Pancreas (tissue), 10 donors: ENCODE data around the gene ATP1A1. TPM values are rescaled to one million over a fixed set of nuclear protein-coding genes. Genes with fewer than 3 reads are reported as not detected.

Source experiments
- ATAC-seq, 4 donors: fragments of 200-7000 bp; cut with Tn5 transposase; one replicate each; pipeline versions ENCODE4 v1.8.0 to v1.9.1; 2020; ENCODE audit warnings: mild to moderate bottlenecking in 4 of 4, moderate library complexity in 4 of 4
- DNase-seq, 6 donors: peaks; one replicate each; pipeline ENCODE4 v3.0.0-alpha.2; 2020
- FAIRE-seq: peaks from 2 replicates; lab custom pipeline; 2012; peaks lifted over from hg19 to GRCh38; lab: Jason Lieb, UNC
- H3K27ac ChIP-seq, 4 donors: fragments of 200-600 bp; sonication (generic); 1 replicate in 3 of 4; 2 replicates in 1 of 4; pipeline versions ENCODE4 v1.5.0 to v1.8.0; 2020
- H3K27me3 ChIP-seq, 4 donors: fragments of 200-600 bp; one replicate each; pipeline ENCODE4 v1.8.0; 2021
- H3K36me3 ChIP-seq, 3 donors: fragments of 200-600 bp; sonication (generic) in 1 of 3; one replicate each; pipeline versions ENCODE4 v1.5.0 to v1.8.0; 2020 to 2021
- H3K4me1 ChIP-seq, 3 donors: fragments of 200-600 bp; one replicate each; pipeline ENCODE4 v1.8.0; 2021
- H3K4me3 ChIP-seq, 4 donors: fragments of 200-600 bp; sonication (generic) in 2 of 4; one replicate each; pipeline versions ENCODE4 v1.5.0 to v1.8.0; 2020 to 2021
- H3K9me3 ChIP-seq, 4 donors: fragments of 200-600 bp; one replicate each; pipeline ENCODE4 v1.8.0; 2021
- CTCF ChIP-seq, 4 donors: fragments of 200-600 bp; sonication (generic) in 3 of 4; IDR thresholded peaks; one replicate each; pipeline versions ENCODE4 v1.5.0 to v1.8.0; 2021; ENCODE audit warnings: antibody characterized with exemption in 4 of 4
- WGBS, 2 donors: extraction: QIAGEN DNeasy Blood & Tissue Kit; methylation state at CpG; one replicate each; pipeline ENCODE4 v1.1.7; 2013; 5-methylcytosine and 5-hydroxymethylcytosine counted together
- intact Hi-C, 3 donors: fragments of 100-400 bp; cut with DNase I; formaldehyde crosslinking; loops; one replicate each; pipeline versions ENCODE4 v1.11.1 to v1.14.2; 2022
- polyA plus RNA-seq, 2 donors: library from polyadenylated mRNA; stranded (reverse); fragments of 200-250 nt; gene quantifications; one replicate each; pipeline ENCODE4 v1.2.3, GENCODE V29; 2013
- total RNA-seq, 6 donors: library from RNA; stranded (reverse); fragmentation: NEBNext Ultra II Directional in 4 of 6; extraction: Animal tissue kit (Norgen Biotek cat#: 25700) in 4 of 6; gene quantifications; one replicate each; pipeline versions ENCODE4 v1.2.1 to v1.2.4, GENCODE V29; 2021 to 2023
- donor health status: healthy with polysubstance abuse.
- donor health status: DM: no; HTN: no; CAD: no; lungs with moderate emphysema.
- donor health status: DM: no; HTN: no; CAD: no.
- donor health status: control.
- donor health status: control.
- donor health status: Bipolar disorder and iron deficiency.
- donor health status: DM: yes; HTN: yes; CAD: no.
- donor health status: DM: no; HTN: no; CAD: no.
- donor health status: DM: no; HTN: no; CAD: no.
- donor health status: DM: yes; HTN: yes; CAD: no.

The ATP1A1 gene
- total and polyA plus RNA-seq, 8 donors, result 226 to 735 (median 490) TPM

DNA sequence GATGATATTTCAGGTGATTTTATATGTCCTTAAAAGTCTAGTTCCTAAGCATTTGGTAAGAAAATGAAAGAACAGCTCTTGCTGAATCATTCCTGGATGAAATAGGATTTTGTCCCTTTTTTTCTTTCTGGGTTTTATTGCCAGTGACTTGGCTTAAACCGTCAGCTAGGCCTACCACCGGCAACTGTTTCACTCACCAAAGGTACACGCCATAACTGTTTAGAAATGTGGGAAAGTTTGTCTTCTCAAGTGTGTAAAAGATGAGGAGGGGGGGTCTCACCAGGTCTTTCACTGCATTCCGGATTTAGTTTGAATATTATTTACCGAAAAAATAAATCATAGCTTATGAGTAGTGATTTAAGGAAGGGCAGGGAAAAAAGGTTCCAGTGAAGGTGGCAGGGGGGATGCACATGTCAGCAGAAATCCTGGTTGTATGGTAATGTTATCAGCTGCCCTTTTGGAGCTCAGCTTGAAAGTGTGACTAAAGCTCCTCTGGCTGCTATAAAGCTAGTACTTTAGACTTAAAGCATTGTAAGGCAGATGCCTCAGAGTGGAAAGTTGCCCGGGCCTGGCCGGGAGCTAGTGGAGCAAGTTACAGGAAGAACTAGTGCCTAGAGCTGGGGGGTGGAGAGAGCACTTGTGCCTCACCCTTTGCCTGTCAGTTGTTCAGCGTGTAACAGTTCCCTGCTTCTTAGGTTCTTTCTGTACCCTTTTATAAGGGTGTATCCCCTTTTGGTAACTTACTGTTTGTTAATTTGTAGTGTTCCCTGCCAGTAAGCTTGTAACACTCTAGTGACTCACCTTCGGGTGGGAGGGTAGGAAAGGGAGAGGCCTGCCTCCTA lies 3.1 kb downstream of the ATP1A1 start:
- intact Hi-C loops, result loop anchor here in 2 of 3 donors (10.0 kb wide), 2 partner anchors 61 to 221 kb away; no protein-coding TSS in a partner anchor
- 15 to 20% methylated on average over 9 of the region's 9 CpGs for WGBS, 2 donors
- no peaks in the 10 kb centered on the region for H3K27me3 ChIP-seq
- peak; percentile 52 to 75 (median 68) for DNase-seq
- H3K27ac ChIP-seq, result peak overlapping the region; percentile 45 to 96 (median 94)
- ATAC-seq, result peak in 2 of 4 donors; percentile 9 to 12
- peak overlapping the region; percentile 1 to 96 (median 91) for H3K4me3 ChIP-seq
- no peak for FAIRE-seq
- TF ChIP-seq CTCF (IDR thresholded peaks at IDR 0.05), result no peak
- H3K4me1 ChIP-seq, result peaks cover 28 to 59% (median 51%) of the 10 kb centered on the region in 3 donors
- no peaks in the 10 kb centered on the region for H3K36me3 ChIP-seq
- no peaks in the 10 kb centered on the region for H3K9me3 ChIP-seq

DNA sequence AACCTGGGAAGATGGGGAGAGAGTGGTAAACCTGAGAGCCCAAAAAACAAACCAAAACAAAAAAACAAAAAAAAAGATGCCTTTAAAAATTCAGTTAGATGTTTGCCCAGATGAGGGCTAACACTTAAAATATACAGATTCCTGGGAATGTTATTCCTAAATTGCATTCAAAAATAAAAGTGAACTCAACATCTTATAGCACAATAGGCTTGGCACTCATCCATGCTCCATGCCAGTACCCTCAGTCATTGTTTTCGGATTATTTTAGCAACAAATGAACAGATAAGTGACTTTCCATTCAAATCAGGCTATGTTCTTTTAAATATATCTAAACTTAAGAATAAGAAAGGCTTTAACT lies 3.7 kb downstream of the ATP1A1 start:
- Histone ChIP-seq H3K36me3 (no peaks in the 10 kb centered on the region), H3K4me3 (peak overlapping the region in 3 of 4 donors; percentile 4 to 92 (median 90)), H3K4me1 (peaks cover 28 to 64% (median 56%) of the 10 kb centered on the region in 3 donors), H3K27ac (peak overlapping the region; percentile 45 to 96 (median 78)), H3K27me3 (no peaks in the 10 kb centered on the region), H3K9me3 (no peaks in the 10 kb centered on the region)
- intact Hi-C loops, result loop anchor here in 2 of 3 donors (10.0 kb wide), 2 partner anchors 62 to 222 kb away; no protein-coding TSS in a partner anchor
- ATAC-seq (no peak), FAIRE-seq (no peak), DNase-seq (no peak)
- WGBS, 2 donors, result 23 to 41% methylated on average over 1 of the region's 1 CpG
- TF ChIP-seq CTCF (IDR thresholded peaks at IDR 0.05), result no peak

- Histone ChIP-seq H3K27ac (peak overlapping the region; percentile 45 to 96 (median 78)), H3K36me3 (no peaks in the 10 kb centered on the region), H3K4me3 (peak overlapping the region in 3 of 4 donors; percentile 17 to 92 (median 90)), H3K9me3 (no peaks in the 10 kb centered on the region), H3K4me1 (peaks cover 37 to 75% (median 67%) of the 10 kb centered on the region in 3 donors), H3K27me3 (no peaks in the 10 kb centered on the region)
- ATAC-seq, result peak; percentile 24 to 63 (median 30)
- no peak for TF ChIP-seq CTCF (IDR thresholded peaks at IDR 0.05)
- peak in 2 of 6 donors; percentile 44 to 48 for DNase-seq
- no peak for FAIRE-seq
- intact Hi-C loops, result loop anchor here in 2 of 3 donors (10.0 kb wide), 2 partner anchors 63 to 223 kb away; no protein-coding TSS in a partner anchor
- WGBS, 2 donors, result 17 to 18% methylated on average over 13 of the region's 13 CpGs
These were observed 4.8 kb downstream of the ATP1A1 start for GRCh38 chr1:116377541-116378529.

- DNase-seq (no peak), ATAC-seq (no peak), FAIRE-seq (no peak)
- peak overlapping the region in 2 of 4 donors; percentile 95 to 96 for H3K27ac ChIP-seq
- intact Hi-C loops, result loop anchor here in 2 of 3 donors (10.0 kb wide), 2 partner anchors 64 to 224 kb away; no protein-coding TSS in a partner anchor
- peak overlapping the region in 3 of 4 donors; percentile 0 to 8 (median 1) for H3K4me3 ChIP-seq
- no peaks in the 10 kb centered on the region for H3K9me3 ChIP-seq
- no peaks in the 10 kb centered on the region for H3K36me3 ChIP-seq
- H3K4me1 ChIP-seq, result peaks cover 47 to 87% (median 78%) of the 10 kb centered on the region in 3 donors
- H3K27me3 ChIP-seq, result no peaks in the 10 kb centered on the region
- TF ChIP-seq CTCF (IDR thresholded peaks at IDR 0.05), result no peak
- 39 to 40% methylated on average over 2 of the region's 2 CpGs for WGBS, 2 donors
These were observed 6.1 kb downstream of the ATP1A1 start for GRCh38 chr1:116379057-116379630.
